NOMO-1 (cell line): Measurements from ENCODE around the gene DGKZ.
"Not testable (repeated sequence)": the region's sequence is repeated elsewhere in the genome, so short reads cannot be mapped to it uniquely, and the experiment has no call there.

ENCODE experiments used
- DNase-seq, 2 experiments: peaks; one replicate each; lab custom pipeline; 2025; ENCODE audit not compliant: unreplicated experiment in 2 of 2; lab: John Stamatoyannopoulos, UW

Gene DGKZ

GRCh38 chr11:46379482-46380293 is 32.4 kb downstream of the DGKZ start:
- not testable (repeated sequence) for DNase-seq

- DNase-seq = no peak
These were observed 33.2 kb downstream of the DGKZ start for GRCh38 chr11:46380340-46381047.

- no peak for DNase-seq
These were observed 34.0 kb downstream of the DGKZ start, which contains the start of gene MDK for GRCh38 chr11:46381048-46381818. Gene MDK (plus strand): TSS chr11:46381669. CDS start chr11:46382058, 389 bp downstream.

GRCh38 chr11:46381819-46382645 is 34.8 kb downstream of the DGKZ start:
- DNase-seq = no peak

- no peak for DNase-seq
These were observed 35.6 kb downstream of the DGKZ start for GRCh38 chr11:46382646-46383403.

GRCh38 chr11:46383404-46383758 is 36.1 kb downstream of the DGKZ start:
- no peak for DNase-seq

GRCh38 chr11:46383974-46384701 is 36.9 kb downstream of the DGKZ start:
- no peak for DNase-seq

- no peak for DNase-seq
These were observed 38.1 kb downstream of the DGKZ start for GRCh38 chr11:46385169-46386004.

GRCh38 chr11:46386005-46386578 is 38.8 kb downstream of the DGKZ start:
- DNase-seq = no peak

- no peak for DNase-seq
These were observed 39.4 kb downstream of the DGKZ start for GRCh38 chr11:46386674-46387073.

- no peak for DNase-seq
These were observed 40.2 kb downstream of the DGKZ start for GRCh38 chr11:46387456-46387855.

GRCh38 chr11:46387919-46388618 is 40.8 kb downstream of the DGKZ start:
- peak; percentile 24 to 34 for DNase-seq

- DNase-seq = no peak
These were observed 41.6 kb downstream of the DGKZ start for GRCh38 chr11:46388619-46389449.

- peak; percentile 48 to 68 for DNase-seq
These were observed 42.4 kb downstream of the DGKZ start for GRCh38 chr11:46389450-46390330.
